Sigmoid colon (tissue), 7 donors: Measurements from ENCODE around the gene COPZ1. TPM values are rescaled to one million over a fixed set of nuclear protein-coding genes. Genes with fewer than 3 reads are reported as not detected.
A peak's percentile ranks its signal among the peaks of the same experiment; 100 is the strongest.

Source experiments
- DNase-seq: peaks from one replicate; pipeline ENCODE4 v3.0.0-alpha.2; 2019
- H3K27ac ChIP-seq, 4 donors: fragments of 200-600 bp; sonication (generic); one replicate each; pipeline ENCODE4 v1.5.1; 2016 to 2019; ENCODE audit warnings: mild to moderate bottlenecking in 1 of 4
- H3K27me3 ChIP-seq, 3 donors: fragments of 200-600 bp; sonication (generic); one replicate each; pipeline ENCODE4 v1.5.1; 2019; ENCODE audit warnings: mild to moderate bottlenecking in 1 of 3
- H3K36me3 ChIP-seq, 4 donors: fragments of 200-600 bp; sonication (generic); one replicate each; pipeline ENCODE4 v1.5.1; 2016 to 2019
- H3K4me1 ChIP-seq, 4 donors: fragments of 200-600 bp; sonication (generic); one replicate each; pipeline ENCODE4 v1.5.1; 2017 to 2019
- H3K4me3 ChIP-seq, 4 donors: fragments of 200-600 bp; sonication (generic); one replicate each; pipeline ENCODE4 v1.5.1; 2017 to 2019; ENCODE audit warnings: mild to moderate bottlenecking in 2 of 4, moderate library complexity in 1 of 4
- H3K9me3 ChIP-seq, 4 donors: fragments of 200-600 bp in 3 of 4; sonication (generic) in 3 of 4; one replicate each; pipeline versions ENCODE4 v1.5.1 to v1.6.1; 2013 to 2019
- EP300 ChIP-seq, 4 donors: sonication (generic); formaldehyde crosslinking; IDR thresholded peaks; one replicate each; pipeline ENCODE4 v1.6.1; 2017; ENCODE audit warnings: antibody characterized with exemption in 4 of 4
- POLR2A ChIP-seq, 2 donors: fragments of 450-650 bp; IDR thresholded peaks; one replicate each; pipeline ENCODE4 v1.6.1; 2016; ENCODE audit warnings: antibody characterized with exemption in 2 of 2, mild to moderate bottlenecking in 2 of 2, moderate library complexity in 2 of 2
- POLR2AphosphoS5 ChIP-seq, 4 donors: sonication (generic); formaldehyde crosslinking; IDR thresholded peaks; one replicate each; pipeline ENCODE4 v1.6.1; 2017; ENCODE audit warnings: antibody characterized with exemption in 4 of 4
- WGBS, 2 donors: extraction: QIAGEN DNeasy Blood & Tissue Kit; methylation state at CpG; one replicate each; pipeline ENCODE4 v1.1.7; 2013; 5-methylcytosine and 5-hydroxymethylcytosine counted together
- intact Hi-C: fragments of 100-400 bp; cut with DNase I; formaldehyde crosslinking; loops from one replicate; pipeline ENCODE4 v1.15.1; 2023
- polyA plus RNA-seq, 3 donors: library from polyadenylated mRNA; stranded (reverse); fragments of 200-250 nt; gene quantifications; one replicate each; pipeline ENCODE4 v1.2.3, GENCODE V29; 2013
- total RNA-seq, 4 donors: library from RNA; depleted of rRNA; stranded (reverse); fragments of >200 nt; gene quantifications; one replicate each; pipeline ENCODE4 v1.1.0, GENCODE V29; 2016
- TF ChIP-seq, protein P1 (sequence below), 4 experiments: fragments of 450-650 bp in 3 of 4; fragments of 200-600 bp in 1 of 4; IDR thresholded peaks; one replicate each; pipeline ENCODE4 v1.5.1; 2016 to 2019; ENCODE audit warnings: antibody characterized with exemption in 4 of 4, mild to moderate bottlenecking in 3 of 4, moderate library complexity in 2 of 4
- donor health status: healthy with polysubstance abuse.
- donor health status: Bipolar disorder and iron deficiency.
- donor health status: healthy.

The COPZ1 gene
- total and polyA plus RNA-seq, 7 donors: 39.6 to 155 (median 74.2) TPM

DNA sequence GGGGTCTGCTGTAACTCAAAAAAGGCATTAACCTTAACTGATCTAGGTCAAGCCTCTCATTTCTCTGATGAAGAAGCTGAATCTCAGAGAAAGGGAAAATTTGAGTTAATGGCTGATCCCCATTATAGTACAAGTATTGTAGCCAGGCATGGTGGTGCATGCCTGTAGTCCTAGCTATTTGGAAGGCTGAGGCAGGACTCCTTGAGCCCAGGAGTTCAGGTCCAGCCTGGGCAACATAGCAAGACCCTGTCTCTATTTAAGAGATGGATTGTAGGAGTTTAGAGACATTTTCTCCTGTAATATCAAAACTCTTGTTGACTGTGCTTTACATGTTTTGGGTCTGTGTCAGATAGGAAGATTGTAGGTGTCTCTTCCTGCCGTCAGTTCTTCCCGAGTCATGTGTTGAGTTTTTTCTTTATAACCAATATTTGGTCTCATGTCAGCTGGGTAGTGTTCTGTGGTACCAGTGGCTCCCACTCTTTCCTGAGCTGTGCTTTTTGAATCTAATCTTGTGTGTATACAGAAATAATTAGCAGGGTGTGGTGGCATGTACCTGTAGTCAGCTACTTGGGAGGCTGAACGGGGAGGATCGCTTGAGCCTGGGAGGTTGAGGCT, 8.6 kb downstream of the COPZ1 start:
- Histone ChIP-seq H3K9me3 (no peaks in the 10 kb centered on the region), H3K27me3 (no peaks in the 10 kb centered on the region), H3K4me3 (no peak overlapping the region), H3K4me1 (peaks cover 0 to 74% (median 60%) of the 10 kb centered on the region in 4 donors), H3K27ac (no peak overlapping the region), H3K36me3 (peaks cover 0 to 9% (median 0%) of the 10 kb centered on the region in 4 donors)
- DNase-seq: no peak
- intact Hi-C loops: no loop called here
- WGBS, 2 donors: 94 to 96% methylated on average over 4 of the region's 4 CpGs
- TF ChIP-seq, protein P1, sequence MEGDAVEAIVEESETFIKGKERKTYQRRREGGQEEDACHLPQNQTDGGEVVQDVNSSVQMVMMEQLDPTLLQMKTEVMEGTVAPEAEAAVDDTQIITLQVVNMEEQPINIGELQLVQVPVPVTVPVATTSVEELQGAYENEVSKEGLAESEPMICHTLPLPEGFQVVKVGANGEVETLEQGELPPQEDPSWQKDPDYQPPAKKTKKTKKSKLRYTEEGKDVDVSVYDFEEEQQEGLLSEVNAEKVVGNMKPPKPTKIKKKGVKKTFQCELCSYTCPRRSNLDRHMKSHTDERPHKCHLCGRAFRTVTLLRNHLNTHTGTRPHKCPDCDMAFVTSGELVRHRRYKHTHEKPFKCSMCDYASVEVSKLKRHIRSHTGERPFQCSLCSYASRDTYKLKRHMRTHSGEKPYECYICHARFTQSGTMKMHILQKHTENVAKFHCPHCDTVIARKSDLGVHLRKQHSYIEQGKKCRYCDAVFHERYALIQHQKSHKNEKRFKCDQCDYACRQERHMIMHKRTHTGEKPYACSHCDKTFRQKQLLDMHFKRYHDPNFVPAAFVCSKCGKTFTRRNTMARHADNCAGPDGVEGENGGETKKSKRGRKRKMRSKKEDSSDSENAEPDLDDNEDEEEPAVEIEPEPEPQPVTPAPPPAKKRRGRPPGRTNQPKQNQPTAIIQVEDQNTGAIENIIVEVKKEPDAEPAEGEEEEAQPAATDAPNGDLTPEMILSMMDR (IDR thresholded peaks at IDR 0.05): no peak
- TF ChIP-seq EP300 (IDR thresholded peaks at IDR 0.05) (no peak), POLR2A (IDR thresholded peaks at IDR 0.05) (no peak), POLR2AphosphoS5 (IDR thresholded peaks at IDR 0.05) (no peak)

DNA sequence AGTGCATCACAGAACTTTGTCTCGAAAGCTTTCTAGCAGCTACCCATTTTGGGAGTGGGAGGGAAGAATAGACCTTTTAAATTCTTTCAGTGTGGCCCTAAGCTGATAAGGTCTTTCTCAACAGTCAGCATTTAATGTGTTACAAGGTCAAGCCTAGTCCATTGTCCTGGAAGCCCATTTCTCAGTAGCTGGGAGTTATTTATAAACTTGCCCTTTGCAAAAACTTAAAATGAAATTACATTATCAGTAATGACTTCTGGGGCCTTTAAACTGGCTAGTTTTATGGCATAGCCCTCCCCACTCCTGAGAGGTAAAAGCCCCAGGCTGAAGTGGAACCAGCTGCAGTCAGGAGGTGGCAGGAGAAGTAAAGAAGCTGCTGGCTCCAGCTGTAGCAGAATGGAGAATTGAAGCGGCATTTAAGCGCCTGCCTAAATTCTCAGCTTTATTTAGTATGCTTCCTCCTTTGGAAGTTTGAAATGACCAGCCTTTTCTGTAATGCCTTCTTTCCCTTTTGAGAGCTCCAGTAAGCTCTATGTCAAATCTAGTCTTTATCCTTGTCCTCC, 12.4 kb downstream of the COPZ1 start:
- intact Hi-C loops: loop anchor here (1.0 kb wide), 1 partner anchor 22 kb away; no protein-coding TSS in a partner anchor

GRCh38 chr12:54337854-54338650, 13.1 kb downstream of the COPZ1 start:
- intact Hi-C loops: loop anchor here (1.0 kb wide), 1 partner anchor 21 kb away; no protein-coding TSS in a partner anchor
- Histone ChIP-seq H3K9me3 (no peaks in the 10 kb centered on the region), H3K4me1 (peaks cover 0 to 81% (median 50%) of the 10 kb centered on the region in 4 donors), H3K36me3 (peaks cover 10 to 26% (median 14%) of the 10 kb centered on the region in 4 donors), H3K4me3 (no peak overlapping the region), H3K27ac (peak overlapping the region; percentile 51 to 84 (median 68)), H3K27me3 (no peaks in the 10 kb centered on the region)
- 80 to 82% methylated on average over 3 of the region's 3 CpGs for WGBS, 2 donors
- no peak for TF ChIP-seq POLR2A (IDR thresholded peaks at IDR 0.05)
- TF ChIP-seq, protein P1 (IDR thresholded peaks at IDR 0.05): no peak
- no peak for TF ChIP-seq POLR2AphosphoS5 (IDR thresholded peaks at IDR 0.05)
- TF ChIP-seq EP300 (IDR thresholded peaks at IDR 0.05): no peak
- no peak for DNase-seq

More for the DNA sequence above, 12.4 kb downstream of the COPZ1 start:
- no peak for DNase-seq
- Histone ChIP-seq H3K4me1 (peaks cover 0 to 81% (median 52%) of the 10 kb centered on the region in 4 donors), H3K36me3 (peaks cover 4 to 19% (median 8%) of the 10 kb centered on the region in 4 donors), H3K27ac (peak overlapping the region; percentile 51 to 84 (median 68)), H3K9me3 (no peaks in the 10 kb centered on the region), H3K27me3 (no peaks in the 10 kb centered on the region), H3K4me3 (no peak overlapping the region)
- TF ChIP-seq POLR2A (IDR thresholded peaks at IDR 0.05): no peak
- TF ChIP-seq, protein P1 (IDR thresholded peaks at IDR 0.05): peak in 2 of 4 experiments; percentile 11 to 26
- no peak for TF ChIP-seq EP300 (IDR thresholded peaks at IDR 0.05)
- TF ChIP-seq POLR2AphosphoS5 (IDR thresholded peaks at IDR 0.05): peak in 1 of 4 donors; percentile 20
- 74 to 79% methylated on average over 3 of the region's 3 CpGs for WGBS, 2 donors

- Histone ChIP-seq H3K9me3 (no peaks in the 10 kb centered on the region), H3K4me1 (peaks cover 0 to 81% (median 50%) of the 10 kb centered on the region in 4 donors), H3K36me3 (peaks cover 17 to 34% (median 22%) of the 10 kb centered on the region in 4 donors), H3K27me3 (no peaks in the 10 kb centered on the region), H3K27ac (peak overlapping the region; percentile 51 to 84 (median 68)), H3K4me3 (no peak overlapping the region)
- WGBS, 2 donors: 91 to 92% methylated on average over 4 of the region's 4 CpGs
- no peak for DNase-seq
- intact Hi-C loops: no loop called here
- TF ChIP-seq, protein P1 (IDR thresholded peaks at IDR 0.05): no peak
- TF ChIP-seq POLR2AphosphoS5 (IDR thresholded peaks at IDR 0.05): no peak
- TF ChIP-seq EP300 (IDR thresholded peaks at IDR 0.05): no peak
- TF ChIP-seq POLR2A (IDR thresholded peaks at IDR 0.05): no peak
Observed at GRCh38 chr12:54338698-54339296, 13.9 kb downstream of the COPZ1 start.
